ENCODE results near the gene LAMB3.

The LAMB3 gene

GRCh38 chr1:209625791-209626285, 26.4 kb downstream of the LAMB3 start:
- H3K4me3 ChIP-seq (ENCODE audit: insufficient read depth, low read length, poor library complexity, severe bottlenecking) = no peak overlapping the region
- TF ChIP-seq CTCF (IDR thresholded peaks at IDR 0.05; ENCODE audit: insufficient read depth, low read length, poor library complexity, severe bottlenecking) (no peak), EZH2phosphoT487 (conservative IDR thresholded peaks at IDR 0.05; ENCODE audit: low read length) (no peak)
- no peaks in the 10 kb centered on the region for H3K36me3 ChIP-seq (ENCODE audit: low read length)
- H3K9me3 ChIP-seq (ENCODE audit: insufficient read depth, low read length) = no peaks in the 10 kb centered on the region
- no peak overlapping the region for H3K4me2 ChIP-seq (ENCODE audit: low read depth, low read length, poor library complexity, severe bottlenecking)
- H4K20me1 ChIP-seq (ENCODE audit: low read depth, low read length) = no peaks in the 10 kb centered on the region
- no peak overlapping the region for H3K9ac ChIP-seq (ENCODE audit: low read length)
- no peak overlapping the region for H3K27ac ChIP-seq (ENCODE audit: low read depth, low read length)
- no peaks in the 10 kb centered on the region for H3K27me3 ChIP-seq (ENCODE audit: low read length)
- H3F3A ChIP-seq (ENCODE audit: insufficient read depth) = no peaks in the 10 kb centered on the region
- no peaks in the 10 kb centered on the region for H3K79me2 ChIP-seq (ENCODE audit: insufficient read depth, low read length)
- H2AFZ ChIP-seq (ENCODE audit: low read depth, low read length, severe bottlenecking) = no peak overlapping the region
- no peaks in the 10 kb centered on the region for H3K9me2 ChIP-seq (replicated peaks; ENCODE audit: insufficient read depth, low read length)

GRCh38 chr1:209624558-209625549, 27.4 kb downstream of the LAMB3 start:
- H3K4me3 ChIP-seq (ENCODE audit: insufficient read depth, low read length, poor library complexity, severe bottlenecking) = no peak overlapping the region
- no peak overlapping the region for H3K27ac ChIP-seq (ENCODE audit: low read depth, low read length)
- no peaks in the 10 kb centered on the region for H3K79me2 ChIP-seq (ENCODE audit: insufficient read depth, low read length)
- H2AFZ ChIP-seq (ENCODE audit: low read depth, low read length, severe bottlenecking) = no peak overlapping the region
- no peaks in the 10 kb centered on the region for H3K36me3 ChIP-seq (ENCODE audit: low read length)
- TF ChIP-seq CTCF (IDR thresholded peaks at IDR 0.05; ENCODE audit: insufficient read depth, low read length, poor library complexity, severe bottlenecking) (no peak), EZH2phosphoT487 (conservative IDR thresholded peaks at IDR 0.05; ENCODE audit: low read length) (no peak)
- no peaks in the 10 kb centered on the region for H3K9me2 ChIP-seq (replicated peaks; ENCODE audit: insufficient read depth, low read length)
- H3K4me2 ChIP-seq (ENCODE audit: low read depth, low read length, poor library complexity, severe bottlenecking) = no peak overlapping the region
- H3K9me3 ChIP-seq (ENCODE audit: insufficient read depth, low read length) = no peaks in the 10 kb centered on the region
- no peaks in the 10 kb centered on the region for H3K27me3 ChIP-seq (ENCODE audit: low read length)
- no peak overlapping the region for H3K9ac ChIP-seq (ENCODE audit: low read length)
- H3F3A ChIP-seq (ENCODE audit: insufficient read depth) = no peaks in the 10 kb centered on the region
- no peaks in the 10 kb centered on the region for H4K20me1 ChIP-seq (ENCODE audit: low read depth, low read length)

GRCh38 chr1:209622841-209623829, 29.1 kb downstream of the LAMB3 start:
- Histone ChIP-seq H3K9me3 (ENCODE audit: insufficient read depth, low read length) (no peaks in the 10 kb centered on the region), H3F3A (ENCODE audit: insufficient read depth) (no peaks in the 10 kb centered on the region), H3K27ac (ENCODE audit: low read depth, low read length) (no peak overlapping the region)

More at GRCh38 chr1:209622841-209623829, 29.1 kb downstream of the LAMB3 start:
- no peaks in the 10 kb centered on the region for H3K9me2 ChIP-seq (replicated peaks; ENCODE audit: insufficient read depth, low read length)
- no peak overlapping the region for H2AFZ ChIP-seq (ENCODE audit: low read depth, low read length, severe bottlenecking)
- H3K4me3 ChIP-seq (ENCODE audit: insufficient read depth, low read length, poor library complexity, severe bottlenecking) = no peak overlapping the region
- H4K20me1 ChIP-seq (ENCODE audit: low read depth, low read length) = no peaks in the 10 kb centered on the region
- H3K36me3 ChIP-seq (ENCODE audit: low read length) = no peaks in the 10 kb centered on the region
- H3K79me2 ChIP-seq (ENCODE audit: insufficient read depth, low read length) = no peaks in the 10 kb centered on the region
- H3K4me2 ChIP-seq (ENCODE audit: low read depth, low read length, poor library complexity, severe bottlenecking) = no peak overlapping the region
- no peaks in the 10 kb centered on the region for H3K27me3 ChIP-seq (ENCODE audit: low read length)
- no peak for TF ChIP-seq CTCF (IDR thresholded peaks at IDR 0.05; ENCODE audit: insufficient read depth, low read length, poor library complexity, severe bottlenecking)
- TF ChIP-seq EZH2phosphoT487 (conservative IDR thresholded peaks at IDR 0.05; ENCODE audit: low read length) = no peak
- no peak overlapping the region for H3K9ac ChIP-seq (ENCODE audit: low read length)

Measured in SU-DHL-6 (cell line).